Loucy (cell line): ENCODE results near the gene MTCP1.

Experiments used
- H2AFZ ChIP-seq: fragments of 200-600 bp; sonication (generic); 2 replicates; pipeline ENCODE4 v1.6.0; 2016; ENCODE audit warnings: antibody characterized with exemption, mild to moderate bottlenecking, low read length, moderate library complexity
- H3F3A ChIP-seq: fragments of 200-600 bp; 2 replicates; pipeline ENCODE4 v1.6.0; 2016; ENCODE audit warnings: antibody characterized with exemption, low read depth, mild to moderate bottlenecking
- H3K27me3 ChIP-seq: fragments of 200-600 bp; sonication (generic); 2 replicates; pipeline ENCODE4 v1.6.1; 2014; ENCODE audit warnings: low read length, mild to moderate bottlenecking; ENCODE audit not compliant: insufficient read depth, poor library complexity, severe bottlenecking
- H3K36me3 ChIP-seq: fragments of 200-600 bp; sonication (generic); 2 replicates; pipeline ENCODE4 v1.6.1; 2016; ENCODE audit warnings: low read length; ENCODE audit not compliant: insufficient read depth
- H3K4me1 ChIP-seq: fragments of 200-600 bp; sonication (generic); 2 replicates; pipeline ENCODE4 v1.5.1; 2014; ENCODE audit warnings: low read length, mild to moderate bottlenecking; ENCODE audit not compliant: insufficient read depth, poor library complexity, severe bottlenecking
- H3K4me2 ChIP-seq: fragments of 200-600 bp; sonication (generic); 2 replicates; pipeline ENCODE4 v1.6.0; 2014; ENCODE audit warnings: antibody characterized with exemption, low read length, low read depth, mild to moderate bottlenecking; ENCODE audit not compliant: poor library complexity, severe bottlenecking
- H3K4me3 ChIP-seq: fragments of 200-600 bp; sonication (generic); 2 replicates; pipeline ENCODE4 v1.5.1; 2014; ENCODE audit warnings: low read length, mild to moderate bottlenecking, mixed read lengths; ENCODE audit not compliant: poor library complexity, severe bottlenecking
- H3K79me2 ChIP-seq: fragments of 200-600 bp; sonication (generic); 2 replicates; pipeline ENCODE4 v1.6.1; 2014; ENCODE audit warnings: low read length; ENCODE audit not compliant: insufficient read depth
- H3K9ac ChIP-seq: fragments of 200-600 bp; sonication (generic); 2 replicates; pipeline ENCODE4 v1.6.0; 2014; ENCODE audit warnings: mild to moderate bottlenecking, low read depth, low read length, moderate library complexity; ENCODE audit not compliant: poor library complexity, severe bottlenecking
- H3K9me2 ChIP-seq: fragments of 200-600 bp; sonication (generic); replicated peaks from 2 replicates; pipeline ENCODE4 v1.6.1; 2016; ENCODE audit warnings: low read depth, low read length, mixed read lengths
- H3K9me3 ChIP-seq: fragments of 200-600 bp; sonication (generic); 2 replicates; pipeline ENCODE4 v1.6.1; 2014; ENCODE audit warnings: mild to moderate bottlenecking, antibody characterized with exemption, low read length, low read depth; ENCODE audit not compliant: insufficient read depth
- H4K20me1 ChIP-seq: fragments of 200-600 bp; sonication (generic); 2 replicates; pipeline ENCODE4 v1.6.0; 2014; ENCODE audit warnings: antibody characterized with exemption, low read length, mild to moderate bottlenecking; ENCODE audit not compliant: insufficient read depth, poor library complexity, severe bottlenecking
- CTCF ChIP-seq: fragments of 200-600 bp; sonication (generic); conservative IDR thresholded peaks from 2 replicates; pipeline ENCODE4 v1.5.1; 2014; ENCODE audit warnings: mild to moderate bottlenecking, antibody characterized with exemption, low read length
- EZH2phosphoT487 ChIP-seq: fragments of 200-600 bp; IDR thresholded peaks from 2 replicates; pipeline ENCODE4 v1.6.1; 2018; ENCODE audit warnings: antibody characterized with exemption, mild to moderate bottlenecking, moderate library complexity, borderline replicate concordance

MTCP1 gene

GRCh38 chrX:155069414-155069813 lies 1.5 kb downstream of the MTCP1 start:
- Histone ChIP-seq H3K4me2 (peak overlapping the region; percentile 96), H3K4me1 (peaks cover 40% of the 10 kb centered on the region), H3K27me3 (no peaks in the 10 kb centered on the region), H3K9me2 (no peaks in the 10 kb centered on the region), H3F3A (no peaks in the 10 kb centered on the region), H3K36me3 (no peaks in the 10 kb centered on the region), H2AFZ (no peak overlapping the region), H3K9ac (peak overlapping the region; percentile 90), H3K4me3 (peak overlapping the region; percentile 93), H3K79me2 (peaks cover 56% of the 10 kb centered on the region), H3K9me3 (no peaks in the 10 kb centered on the region), H4K20me1 (peaks cover 4% of the 10 kb centered on the region)
- TF ChIP-seq EZH2phosphoT487 (no peak), CTCF (no peak)

- TF ChIP-seq CTCF (no peak), EZH2phosphoT487 (no peak)
- no peak overlapping the region for H3K9ac ChIP-seq
- H3F3A ChIP-seq, result no peaks in the 10 kb centered on the region
- no peak overlapping the region for H2AFZ ChIP-seq
- H3K4me3 ChIP-seq, result peak overlapping the region; percentile 93
- no peaks in the 10 kb centered on the region for H3K9me3 ChIP-seq
- peaks cover 28% of the 10 kb centered on the region for H3K4me1 ChIP-seq
- no peaks in the 10 kb centered on the region for H3K36me3 ChIP-seq
- H3K79me2 ChIP-seq, result peaks cover 44% of the 10 kb centered on the region
- peak overlapping the region; percentile 96 for H3K4me2 ChIP-seq
- no peaks in the 10 kb centered on the region for H3K27me3 ChIP-seq
- no peaks in the 10 kb centered on the region for H3K9me2 ChIP-seq
- H4K20me1 ChIP-seq, result peaks cover 3% of the 10 kb centered on the region
Observed at GRCh38 chrX:155068165-155068564, 2.8 kb downstream of the MTCP1 start.

- Histone ChIP-seq H4K20me1 (no peaks in the 10 kb centered on the region), H3K4me3 (no peak overlapping the region), H2AFZ (no peak overlapping the region), H3K79me2 (peaks cover 21% of the 10 kb centered on the region), H3K4me2 (no peak overlapping the region), H3K4me1 (peaks cover 21% of the 10 kb centered on the region), H3K9me2 (no peaks in the 10 kb centered on the region), H3K36me3 (no peaks in the 10 kb centered on the region; the same call in 1 of the 2 replicates), H3K27me3 (no peaks in the 10 kb centered on the region), H3F3A (no peaks in the 10 kb centered on the region), H3K9me3 (no peaks in the 10 kb centered on the region), H3K9ac (no peak overlapping the region)
- TF ChIP-seq EZH2phosphoT487, result no peak
- no peak for TF ChIP-seq CTCF
Observed at GRCh38 chrX:155065035-155065734, 5.8 kb downstream of the MTCP1 start.
